HG03469 (cell line): ENCODE measurements around the gene PRELID1.

Source experiments
- ATAC-seq: cut with Tn5 transposase; IDR thresholded peaks from one replicate; pipeline ENCODE4 v1.9.1; 2021; ENCODE audit warnings: mild to moderate bottlenecking, moderate library complexity, moderate number of reproducible peaks; ENCODE audit not compliant: unreplicated experiment

PRELID1 gene

GRCh38 chr5:177355162-177355867 lies 51.7 kb downstream of the PRELID1 start:
- no peak for ATAC-seq

- no peak for ATAC-seq
These were observed 52.2 kb downstream of the PRELID1 start for GRCh38 chr5:177355868-177356168.
